ENCODE results near the gene BDH1.

BDH1 gene

GRCh38 chr3:197528190-197528589, 27.6 kb downstream of the BDH1 start:
- Histone ChIP-seq H3K27ac (ENCODE audit: low read length) (no peak overlapping the region), H3K9me2 (replicated peaks; ENCODE audit: insufficient read depth, low read length) (no peaks in the 10 kb centered on the region), H3K27me3 (replicated peaks; ENCODE audit: insufficient read depth, low read length) (no peaks in the 10 kb centered on the region), H3K36me3 (replicated peaks; ENCODE audit: insufficient read depth, low read length) (peaks cover 21% of the 10 kb centered on the region), H3K4me2 (ENCODE audit: low read depth, low read length) (no peak overlapping the region), H3K4me1 (ENCODE audit: low read length) (no peaks in the 10 kb centered on the region), H3K4me3 (ENCODE audit: low read length) (no peak overlapping the region), H2AFZ (ENCODE audit: low read length) (no peak overlapping the region), H3K9ac (ENCODE audit: low read length) (no peak overlapping the region), H3F3A (ENCODE audit: insufficient read depth, low read length) (no peaks in the 10 kb centered on the region), H4K20me1 (ENCODE audit: insufficient read depth, low read length) (no peaks in the 10 kb centered on the region), H3K79me2 (ENCODE audit: low read length) (no peaks in the 10 kb centered on the region), H3K9me3 (replicated peaks; ENCODE audit: insufficient read depth, low read length) (no peaks in the 10 kb centered on the region)
- TF ChIP-seq, protein P1, sequence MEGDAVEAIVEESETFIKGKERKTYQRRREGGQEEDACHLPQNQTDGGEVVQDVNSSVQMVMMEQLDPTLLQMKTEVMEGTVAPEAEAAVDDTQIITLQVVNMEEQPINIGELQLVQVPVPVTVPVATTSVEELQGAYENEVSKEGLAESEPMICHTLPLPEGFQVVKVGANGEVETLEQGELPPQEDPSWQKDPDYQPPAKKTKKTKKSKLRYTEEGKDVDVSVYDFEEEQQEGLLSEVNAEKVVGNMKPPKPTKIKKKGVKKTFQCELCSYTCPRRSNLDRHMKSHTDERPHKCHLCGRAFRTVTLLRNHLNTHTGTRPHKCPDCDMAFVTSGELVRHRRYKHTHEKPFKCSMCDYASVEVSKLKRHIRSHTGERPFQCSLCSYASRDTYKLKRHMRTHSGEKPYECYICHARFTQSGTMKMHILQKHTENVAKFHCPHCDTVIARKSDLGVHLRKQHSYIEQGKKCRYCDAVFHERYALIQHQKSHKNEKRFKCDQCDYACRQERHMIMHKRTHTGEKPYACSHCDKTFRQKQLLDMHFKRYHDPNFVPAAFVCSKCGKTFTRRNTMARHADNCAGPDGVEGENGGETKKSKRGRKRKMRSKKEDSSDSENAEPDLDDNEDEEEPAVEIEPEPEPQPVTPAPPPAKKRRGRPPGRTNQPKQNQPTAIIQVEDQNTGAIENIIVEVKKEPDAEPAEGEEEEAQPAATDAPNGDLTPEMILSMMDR (IDR thresholded peaks at IDR 0.05; ENCODE audit: low read length), result no peak
- no peak for TF ChIP-seq EZH2 (optimal IDR thresholded peaks at IDR 0.05; ENCODE audit: low read depth, low read length)
- no peak for TF ChIP-seq EZH2phosphoT487 (IDR thresholded peaks at IDR 0.05; ENCODE audit: low read length)
- DNase-seq, result no peak

DNA sequence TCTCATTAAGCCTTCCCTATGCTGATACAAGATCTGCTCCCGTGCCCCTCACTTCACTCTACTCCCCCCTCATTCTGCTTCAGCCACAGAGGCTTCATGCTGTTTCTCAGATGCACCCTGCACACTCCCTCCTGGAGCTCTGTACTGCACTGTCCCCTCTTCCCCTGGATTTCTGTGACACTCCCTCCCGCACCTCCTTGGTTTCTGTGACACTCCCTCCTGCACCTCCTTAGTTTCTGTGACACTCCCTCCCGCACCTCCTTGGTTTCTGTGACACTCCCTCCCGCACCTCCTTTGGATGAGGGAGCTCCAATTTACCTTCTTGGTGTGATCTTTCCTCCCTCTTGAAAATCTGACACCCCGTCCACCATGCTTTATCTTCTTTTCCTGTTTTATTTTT, 28.2 kb downstream of the BDH1 start:
- Histone ChIP-seq H3K27ac (ENCODE audit: low read length) (no peak overlapping the region), H3K27me3 (replicated peaks; ENCODE audit: insufficient read depth, low read length) (no peaks in the 10 kb centered on the region), H3K4me1 (ENCODE audit: low read length) (no peaks in the 10 kb centered on the region), H2AFZ (ENCODE audit: low read length) (no peak overlapping the region), H3K4me2 (ENCODE audit: low read depth, low read length) (no peak overlapping the region), H3K9me2 (replicated peaks; ENCODE audit: insufficient read depth, low read length) (no peaks in the 10 kb centered on the region), H3K4me3 (ENCODE audit: low read length) (no peak overlapping the region), H4K20me1 (ENCODE audit: insufficient read depth, low read length) (no peaks in the 10 kb centered on the region), H3K9ac (ENCODE audit: low read length) (no peak overlapping the region), H3K9me3 (replicated peaks; ENCODE audit: insufficient read depth, low read length) (no peaks in the 10 kb centered on the region), H3K79me2 (ENCODE audit: low read length) (no peaks in the 10 kb centered on the region), H3K36me3 (replicated peaks; ENCODE audit: insufficient read depth, low read length) (peaks cover 22% of the 10 kb centered on the region), H3F3A (ENCODE audit: insufficient read depth, low read length) (no peaks in the 10 kb centered on the region)
- no peak for DNase-seq
- no peak for TF ChIP-seq EZH2phosphoT487 (IDR thresholded peaks at IDR 0.05; ENCODE audit: low read length)
- no peak for TF ChIP-seq EZH2 (optimal IDR thresholded peaks at IDR 0.05; ENCODE audit: low read depth, low read length)
- TF ChIP-seq, protein P1 (IDR thresholded peaks at IDR 0.05; ENCODE audit: low read length), result no peak

- Histone ChIP-seq H3K9me2 (replicated peaks; ENCODE audit: insufficient read depth, low read length) (no peaks in the 10 kb centered on the region), H4K20me1 (ENCODE audit: insufficient read depth, low read length) (no peaks in the 10 kb centered on the region), H3K4me3 (ENCODE audit: low read length) (no peak overlapping the region), H3K27me3 (replicated peaks; ENCODE audit: insufficient read depth, low read length) (no peaks in the 10 kb centered on the region), H3K4me2 (ENCODE audit: low read depth, low read length) (no peak overlapping the region), H3K4me1 (ENCODE audit: low read length) (no peaks in the 10 kb centered on the region), H3F3A (ENCODE audit: insufficient read depth, low read length) (no peaks in the 10 kb centered on the region), H3K79me2 (ENCODE audit: low read length) (no peaks in the 10 kb centered on the region), H3K9me3 (replicated peaks; ENCODE audit: insufficient read depth, low read length) (no peaks in the 10 kb centered on the region), H3K27ac (ENCODE audit: low read length) (no peak overlapping the region), H2AFZ (ENCODE audit: low read length) (no peak overlapping the region), H3K36me3 (replicated peaks; ENCODE audit: insufficient read depth, low read length) (peaks cover 22% of the 10 kb centered on the region), H3K9ac (ENCODE audit: low read length) (no peak overlapping the region)
- DNase-seq, result no peak
- TF ChIP-seq, protein P1 (IDR thresholded peaks at IDR 0.05; ENCODE audit: low read length), result no peak
- TF ChIP-seq EZH2 (optimal IDR thresholded peaks at IDR 0.05; ENCODE audit: low read depth, low read length) (no peak), EZH2phosphoT487 (IDR thresholded peaks at IDR 0.05; ENCODE audit: low read length) (no peak)
Observed at GRCh38 chr3:197525706-197526105, 30.1 kb downstream of the BDH1 start.

Measured in MM.1S (cell line).